CD14-positive monocyte (primary cell): ENCODE results near the gene SLIT3. TPM values are rescaled to one million over a fixed set of nuclear protein-coding genes. Genes with fewer than 3 reads are reported as not detected.

ENCODE experiments used
- DNase-seq, 3 donors: peaks; one replicate each; pipeline ENCODE4 v3.0.0-alpha.2; 2011 to 2022
- H2AFZ ChIP-seq: 2 replicates; pipeline ENCODE4 v1.6.0; 2012; ENCODE audit warnings: mild to moderate bottlenecking, low read depth, low read length, inconsistent platforms; ENCODE audit not compliant: insufficient read depth, poor library complexity, severe bottlenecking
- H3K27ac ChIP-seq, 2 donors: 1 replicate in 1 of 2; 2 replicates in 1 of 2; pipeline ENCODE4 v1.5.1; 2012 to 2013; ENCODE audit warnings: low read length in 2 of 2, control low read depth in 1 of 2, inconsistent platforms in 1 of 2, low read depth in 1 of 2, mild to moderate bottlenecking in 1 of 2
- H3K27me3 ChIP-seq, 2 donors: one replicate each; pipeline versions ENCODE4 v1.6.0 to v1.6.1; 2011 to 2013; ENCODE audit warnings: low read length in 2 of 2; ENCODE audit not compliant: control insufficient read depth in 2 of 2, insufficient read depth in 2 of 2
- H3K36me3 ChIP-seq, 2 donors: replicated peaks in 1 of 2; 1 replicate in 1 of 2; 2 replicates in 1 of 2; pipeline versions ENCODE4 v1.5.1 to v1.6.1; 2012 to 2013; ENCODE audit warnings: low read length in 2 of 2, control low read depth in 1 of 2, inconsistent platforms in 1 of 2, mild to moderate bottlenecking in 1 of 2; ENCODE audit not compliant: insufficient read depth in 2 of 2, control insufficient read depth in 1 of 2
- H3K4me1 ChIP-seq, 2 donors: 1 replicate in 1 of 2; 2 replicates in 1 of 2; pipeline versions ENCODE4 v1.5.1 to v1.6.1; 2012 to 2013; ENCODE audit warnings: low read length in 2 of 2, control low read depth in 1 of 2, inconsistent platforms in 1 of 2, mild to moderate bottlenecking in 1 of 2, moderate library complexity in 1 of 2; ENCODE audit not compliant: insufficient read depth in 2 of 2, control insufficient read depth in 1 of 2
- H3K4me2 ChIP-seq: replicated peaks from 2 replicates; pipeline ENCODE3; 2012; ENCODE audit warnings: low read length, moderate library complexity, mild to moderate bottlenecking; ENCODE audit not compliant: poor library complexity, severe bottlenecking; ENCODE audit errors: extremely low read depth
- H3K4me3 ChIP-seq, 3 experiments: fragments of 200-600 bp in 1 of 3; sonication (generic) in 1 of 3; replicated peaks in 1 of 3; 1 replicate in 2 of 3; 2 replicates in 1 of 3; pipeline ENCODE4 v1.5.1; 2011 to 2013; ENCODE audit warnings: low read length in 3 of 3, mild to moderate bottlenecking in 3 of 3, control low read depth in 2 of 3, low read depth in 2 of 3, inconsistent platforms in 1 of 3, moderate library complexity in 1 of 3
- H3K79me2 ChIP-seq: 2 replicates; pipeline ENCODE4 v1.6.0; 2012; ENCODE audit warnings: mild to moderate bottlenecking, control low read depth, inconsistent platforms, low read length, moderate library complexity; ENCODE audit not compliant: insufficient read depth
- H3K9ac ChIP-seq: 2 replicates; pipeline ENCODE4 v1.6.0; 2017; ENCODE audit warnings: low read length, mild to moderate bottlenecking; ENCODE audit not compliant: insufficient read depth, poor library complexity, severe bottlenecking
- H3K9me3 ChIP-seq, 2 donors: replicated peaks in 1 of 2; 1 replicate in 1 of 2; 2 replicates in 1 of 2; pipeline versions ENCODE4 v1.5.1 to v1.6.1; 2012 to 2013; ENCODE audit warnings: low read length in 2 of 2, control low read depth in 1 of 2; ENCODE audit not compliant: control insufficient read depth in 1 of 2, insufficient read depth in 1 of 2
- H4K20me1 ChIP-seq: 2 replicates; pipeline ENCODE4 v1.6.0; 2012; ENCODE audit warnings: mild to moderate bottlenecking, low read length, control low read depth, moderate library complexity; ENCODE audit not compliant: insufficient read depth
- H3K27ac Mint-ChIP-seq, 7 donors: one replicate each; pipeline ENCODE4 v1.8.0; 2020; ENCODE audit warnings: mild to moderate bottlenecking in 7 of 7, mixed read lengths in 7 of 7, moderate library complexity in 6 of 7, inconsistent platforms in 2 of 7
- H3K27me3 Mint-ChIP-seq, 3 donors: one replicate each; pipeline ENCODE4 v1.8.0; 2021 to 2022; ENCODE audit warnings: low read depth in 3 of 3, mild to moderate bottlenecking in 3 of 3, mixed read lengths in 3 of 3, moderate library complexity in 3 of 3, inconsistent platforms in 1 of 3
- H3K36me3 Mint-ChIP-seq, 2 donors: one replicate each; pipeline ENCODE4 v1.8.0; 2020; ENCODE audit warnings: mixed read lengths in 2 of 2, inconsistent platforms in 1 of 2, mild to moderate bottlenecking in 1 of 2
- H3K4me1 Mint-ChIP-seq: one replicate; pipeline ENCODE4 v1.8.0; 2020; ENCODE audit warnings: mild to moderate bottlenecking, mixed read lengths
- H3K4me3 Mint-ChIP-seq, 2 donors: one replicate each; pipeline ENCODE4 v1.8.0; 2020; ENCODE audit warnings: mild to moderate bottlenecking in 2 of 2, mixed read lengths in 2 of 2, moderate library complexity in 1 of 2
- H3K9me3 Mint-ChIP-seq, 7 donors: one replicate each; pipeline ENCODE4 v1.8.0; 2020 to 2022; ENCODE audit warnings: mixed read lengths in 7 of 7, mild to moderate bottlenecking in 6 of 7, moderate library complexity in 6 of 7, inconsistent platforms in 2 of 7
- CTCF ChIP-seq: fragments of 200-600 bp; IDR thresholded peaks from one replicate; pipeline ENCODE4 v1.8.0; 2022; ENCODE audit warnings: antibody characterized with exemption, mild to moderate bottlenecking
- whole genome bisulfite sequencing: methylation state at CpG from one replicate; pipeline ENCODE4 v1.1.5; 2013; ENCODE audit warnings: missing lambda C conversion rate; ENCODE audit not compliant: insufficient coverage; 5-methylcytosine and 5-hydroxymethylcytosine counted together
- intact Hi-C, 2 donors: fragments of 100-400 bp; cut with micrococcal nuclease; formaldehyde crosslinking; loops; one replicate each; pipeline versions ENCODE4 v1.15.0 to v1.15.1; 2023
- polyA plus RNA-seq, 3 donors: library from polyadenylated mRNA; depleted of rRNA in 1 of 3; unstranded in 2 of 3; stranded (reverse) in 1 of 3; fragments of 300-500 nt in 2 of 3; fragments of >200 nt in 1 of 3; fragmentation: Illumina TruSeq in 2 of 3; gene quantifications; 1 replicate in 2 of 3; 2 replicates in 1 of 3; pipeline ENCODE4 v1.2.3, GENCODE V29; 2012 to 2021

The SLIT3 gene
- polyA plus RNA-seq, 3 donors: not detected

- no peak overlapping the region for H3K27ac Mint-ChIP-seq
- Histone ChIP-seq H3K79me2 (no peaks in the 10 kb centered on the region), H3K27me3 (no peaks in the 10 kb centered on the region), H3K9me3 (no peaks in the 10 kb centered on the region), H2AFZ (no peak overlapping the region), H3K4me2 (no peak overlapping the region), H3K36me3 (no peaks in the 10 kb centered on the region), H3K27ac (no peak overlapping the region), H3K4me1 (no peaks in the 10 kb centered on the region), H3K9ac (no peak overlapping the region), H4K20me1 (no peaks in the 10 kb centered on the region), H3K4me3 (no peak overlapping the region)
- H3K36me3 Mint-ChIP-seq: no peaks in the 10 kb centered on the region
- peaks cover 0 to 14% (median 3%) of the 10 kb centered on the region in 7 donors for H3K9me3 Mint-ChIP-seq
- TF ChIP-seq CTCF: no peak
- H3K4me1 Mint-ChIP-seq: no peaks in the 10 kb centered on the region
- H3K4me3 Mint-ChIP-seq: no peak overlapping the region
- H3K27me3 Mint-ChIP-seq: peaks cover 0 to 2% (median 1%) of the 10 kb centered on the region in 3 donors
- 86% methylated on average over 6 of the region's 10 CpGs for WGBS
- intact Hi-C loops: no loop called here
- DNase-seq: no peak
These were observed 200.9 kb downstream of the SLIT3 start for GRCh38 chr5:169099801-169100734.

GRCh38 chr5:169098331-169099121 lies 202.4 kb downstream of the SLIT3 start:
- no peak overlapping the region for H2AFZ ChIP-seq
- no peak for TF ChIP-seq CTCF
- no peak overlapping the region for H3K4me3 Mint-ChIP-seq
- H3K27ac ChIP-seq: no peak overlapping the region
- no peak overlapping the region for H3K4me2 ChIP-seq
- no peaks in the 10 kb centered on the region for H3K4me1 Mint-ChIP-seq
- peaks cover 0 to 8% (median 2%) of the 10 kb centered on the region in 7 donors for H3K9me3 Mint-ChIP-seq
- no peaks in the 10 kb centered on the region for H3K36me3 Mint-ChIP-seq
- H4K20me1 ChIP-seq: no peaks in the 10 kb centered on the region
- H3K9ac ChIP-seq: no peak overlapping the region
- H3K9me3 ChIP-seq: no peaks in the 10 kb centered on the region
- no peak for DNase-seq
- H3K36me3 ChIP-seq: no peaks in the 10 kb centered on the region
- H3K4me3 ChIP-seq: no peak overlapping the region
- H3K27me3 ChIP-seq: no peaks in the 10 kb centered on the region
- no peak overlapping the region for H3K27ac Mint-ChIP-seq
- intact Hi-C loops: no loop called here
- H3K27me3 Mint-ChIP-seq: peaks cover 0 to 2% (median 1%) of the 10 kb centered on the region in 3 donors
- 96% methylated on average over 5 of the region's 12 CpGs for WGBS
- H3K4me1 ChIP-seq: no peaks in the 10 kb centered on the region
- no peaks in the 10 kb centered on the region for H3K79me2 ChIP-seq
